Upper lobe of left lung (tissue), 6 donors: Measurements from ENCODE around the gene CLK1. TPM values are rescaled to one million over a fixed set of nuclear protein-coding genes. Genes with fewer than 3 reads are reported as not detected.

ENCODE experiments used
- ATAC-seq, 2 donors: fragments of 200-7000 bp; cut with Tn5 transposase; one replicate each; pipeline ENCODE4 v1.9.1; 2022; ENCODE audit warnings: mild to moderate bottlenecking in 2 of 2, moderate library complexity in 2 of 2; ENCODE audit not compliant: low FRiP score in 2 of 2
- DNase-seq, 2 donors: peaks; one replicate each; pipeline ENCODE4 v3.0.0-alpha.2; 2019 to 2020
- H3K27ac ChIP-seq, 4 donors: fragments of 200-600 bp; sonication (generic); one replicate each; pipeline ENCODE4 v1.5.1; 2016 to 2019
- H3K27me3 ChIP-seq, 4 donors: fragments of 200-600 bp; sonication (generic); one replicate each; pipeline ENCODE4 v1.5.1; 2017 to 2019
- H3K36me3 ChIP-seq, 4 donors: fragments of 200-600 bp; sonication (generic); one replicate each; pipeline ENCODE4 v1.5.1; 2016 to 2019
- H3K4me1 ChIP-seq, 4 donors: fragments of 200-600 bp; sonication (generic); one replicate each; pipeline ENCODE4 v1.5.1; 2018 to 2019
- H3K4me3 ChIP-seq, 4 donors: fragments of 200-600 bp; sonication (generic); one replicate each; pipeline ENCODE4 v1.5.1; 2017 to 2019; ENCODE audit warnings: mild to moderate bottlenecking in 2 of 4, moderate library complexity in 1 of 4
- H3K9me3 ChIP-seq, 4 donors: fragments of 200-600 bp; sonication (generic); one replicate each; pipeline ENCODE4 v1.5.1; 2018 to 2019
- EP300 ChIP-seq, 4 donors: sonication (generic); formaldehyde crosslinking; IDR thresholded peaks; one replicate each; pipeline ENCODE4 v1.5.1; 2017; ENCODE audit warnings: antibody characterized with exemption in 4 of 4, control low read depth in 2 of 4
- POLR2A ChIP-seq, 4 donors: fragments of 450-650 bp; IDR thresholded peaks; one replicate each; pipeline ENCODE4 v1.5.1; 2016 to 2017; ENCODE audit warnings: antibody characterized with exemption in 4 of 4, mild to moderate bottlenecking in 2 of 4
- POLR2AphosphoS5 ChIP-seq, 2 donors: sonication (generic); formaldehyde crosslinking; IDR thresholded peaks; one replicate each; pipeline ENCODE4 v1.5.1; 2017; ENCODE audit warnings: antibody characterized with exemption in 2 of 2
- WGBS, 2 donors: methylation state at CpG; one replicate each; pipeline ENCODE4 v1.1.5; 2017 to 2018; 5-methylcytosine and 5-hydroxymethylcytosine counted together
- small RNA-seq, 4 donors: library from RNA; depleted of rRNA; stranded (forward); fragments of <200 nt; gene quantifications; one replicate each; pipeline ENCODE3, GENCODE V24; 2016
- total RNA-seq, 6 donors: library from RNA; depleted of rRNA in 4 of 6; stranded (reverse); fragments of >200 nt in 4 of 6; gene quantifications; one replicate each; pipeline versions ENCODE4 v1.1.0 to v1.2.1, GENCODE V29; 2016 to 2021
- TF ChIP-seq, protein P1 (sequence below), 6 experiments: fragments of 450-650 bp in 4 of 6; fragments of 200-600 bp in 2 of 6; sonication (generic) in 2 of 6; IDR thresholded peaks; one replicate each; pipeline ENCODE4 v1.5.1; 2016 to 2019; ENCODE audit warnings: antibody characterized with exemption in 6 of 6
- donor health status: DM: no; HTN: no; CAD: no; lungs with moderate emphysema.
- donor health status: DM: no; HTN: yes; CAD: no; lungs with severe emphysema.

CLK1 gene
- total RNA-seq, 6 donors from 2014 or later = 89.2 to 383 (median 95.9) TPM

DNA sequence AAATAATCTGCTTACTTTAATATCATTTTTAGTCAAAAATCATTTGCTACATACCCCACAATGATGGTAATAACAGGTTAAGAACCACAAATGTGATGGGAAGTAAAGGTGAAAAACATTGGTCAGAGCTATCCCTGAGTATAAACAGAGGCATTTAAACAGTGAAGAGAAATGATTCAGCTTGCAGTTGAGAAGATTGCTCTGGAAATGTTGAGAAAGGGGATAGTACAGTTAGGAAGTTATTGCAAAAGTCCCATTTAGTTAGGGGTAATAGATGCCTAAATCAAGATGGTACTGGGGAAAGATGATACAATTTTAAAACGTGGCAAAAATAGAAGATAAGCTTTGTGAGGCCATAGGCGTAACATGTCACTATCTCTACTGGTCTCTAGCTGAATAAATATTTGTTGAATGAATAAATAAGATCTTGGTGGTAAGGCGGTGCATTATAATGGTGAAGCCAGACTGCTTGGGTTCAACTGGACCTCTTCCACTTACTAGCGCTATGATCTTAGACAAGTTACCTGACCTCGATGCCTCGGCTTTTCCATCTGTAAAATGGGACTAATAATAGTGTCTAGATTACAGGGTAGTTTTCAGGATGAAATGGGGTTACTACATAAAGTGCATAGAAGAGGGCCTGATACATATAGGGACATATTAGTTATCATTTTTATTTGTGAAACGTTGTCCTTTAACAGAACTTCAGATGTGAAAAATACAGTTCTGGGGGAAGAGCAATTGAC is 54.8 kb downstream of the CLK1 start:
- WGBS, 2 donors = 80 to 83% methylated on average over 7 of the region's 7 CpGs
- no peak overlapping the region for H3K4me3 ChIP-seq
- TF ChIP-seq POLR2AphosphoS5 (IDR thresholded peaks at IDR 0.05) = no peak
- TF ChIP-seq, protein P1, sequence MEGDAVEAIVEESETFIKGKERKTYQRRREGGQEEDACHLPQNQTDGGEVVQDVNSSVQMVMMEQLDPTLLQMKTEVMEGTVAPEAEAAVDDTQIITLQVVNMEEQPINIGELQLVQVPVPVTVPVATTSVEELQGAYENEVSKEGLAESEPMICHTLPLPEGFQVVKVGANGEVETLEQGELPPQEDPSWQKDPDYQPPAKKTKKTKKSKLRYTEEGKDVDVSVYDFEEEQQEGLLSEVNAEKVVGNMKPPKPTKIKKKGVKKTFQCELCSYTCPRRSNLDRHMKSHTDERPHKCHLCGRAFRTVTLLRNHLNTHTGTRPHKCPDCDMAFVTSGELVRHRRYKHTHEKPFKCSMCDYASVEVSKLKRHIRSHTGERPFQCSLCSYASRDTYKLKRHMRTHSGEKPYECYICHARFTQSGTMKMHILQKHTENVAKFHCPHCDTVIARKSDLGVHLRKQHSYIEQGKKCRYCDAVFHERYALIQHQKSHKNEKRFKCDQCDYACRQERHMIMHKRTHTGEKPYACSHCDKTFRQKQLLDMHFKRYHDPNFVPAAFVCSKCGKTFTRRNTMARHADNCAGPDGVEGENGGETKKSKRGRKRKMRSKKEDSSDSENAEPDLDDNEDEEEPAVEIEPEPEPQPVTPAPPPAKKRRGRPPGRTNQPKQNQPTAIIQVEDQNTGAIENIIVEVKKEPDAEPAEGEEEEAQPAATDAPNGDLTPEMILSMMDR (IDR thresholded peaks at IDR 0.05) = no peak
- TF ChIP-seq EP300 (IDR thresholded peaks at IDR 0.05) = no peak
- no peak for TF ChIP-seq POLR2A (IDR thresholded peaks at IDR 0.05)
- no peaks in the 10 kb centered on the region for H3K9me3 ChIP-seq
- H3K27ac ChIP-seq = peak overlapping the region; percentile 96 to 100 (median 98)
- peaks cover 31 to 37% (median 33%) of the 10 kb centered on the region in 4 donors for H3K4me1 ChIP-seq
- no peaks in the 10 kb centered on the region for H3K27me3 ChIP-seq
- DNase-seq (no peak), ATAC-seq (no peak)
- H3K36me3 ChIP-seq = peaks cover 0 to 11% (median 7%) of the 10 kb centered on the region in 4 donors

Small RNA genes lying within 50 kb of the gene (small RNA-seq; reads per million reads assigned to genes)
- gene RF00019 (0 reads per million in 4 donors), gene RNA5SP115 (0 to 0.14 (median 0.03) reads per million in 4 donors), gene RNU6-312P (0 reads per million in 4 donors), gene RNU6-31P (0 to 0.20 (median 0) reads per million in 4 donors), gene RNU6-762P (0 reads per million in 4 donors)

Other genes starting within 250 kb of the CLK1 start
- 100 to 1,000 TPM in 4 of 6 donors, 10 to 100 TPM in 2; 80.7 to 327 (median 160) TPM for gene BZW1, start 52.7 kb downstream of the CLK1 start, total RNA-seq
- gene PPIL3, start 24.4 kb upstream of the CLK1 start, total RNA-seq = 10 to 100 TPM; 15.7 to 28.8 (median 19.5) TPM
- 10 to 100 TPM; 14.7 to 22.2 (median 19.4) TPM for gene NIF3L1, start 24.7 kb upstream of the CLK1 start, total RNA-seq
- 10 to 100 TPM; 14.1 to 31.4 (median 23.8) TPM for gene ORC2, start 99.0 kb upstream of the CLK1 start, total RNA-seq
- gene HYCC2, start 207.0 kb upstream of the CLK1 start, total RNA-seq = 10 to 100 TPM; 15.1 to 39.3 (median 26.8) TPM
- 10 to 100 TPM; 13.6 to 72.0 (median 52.0) TPM for gene NDUFB3, start 207.3 kb upstream of the CLK1 start, total RNA-seq